ES-I3 (cell line): ENCODE measurements around the gene NEDD4.
"Not testable (repeated sequence)": the region's sequence is repeated elsewhere in the genome, so short reads cannot be mapped to it uniquely, and the experiment has no call there.

Experiments used
- H3K36me3 ChIP-seq: 2 replicates; pipeline ENCODE4 v1.6.1; 2013; ENCODE audit warnings: mild to moderate bottlenecking, low read length, control low read depth, moderate library complexity; ENCODE audit not compliant: insufficient read depth
- H3K4me1 ChIP-seq: 2 replicates; pipeline ENCODE4 v1.6.1; 2013; ENCODE audit warnings: mild to moderate bottlenecking, control low read depth, low read length; ENCODE audit not compliant: insufficient read depth
- H3K9ac ChIP-seq: 2 replicates; pipeline ENCODE4 v1.6.1; 2013; ENCODE audit warnings: low read depth, mild to moderate bottlenecking, low read length, moderate library complexity
- H3K9me3 ChIP-seq: 2 replicates; pipeline ENCODE4 v1.6.1; 2013; ENCODE audit warnings: mild to moderate bottlenecking, low read length, moderate library complexity; ENCODE audit not compliant: control insufficient read depth, insufficient read depth

NEDD4 gene

GRCh38 chr15:56019819-56020486 lies 26.5 kb upstream of the NEDD4 start:
- Histone ChIP-seq H3K4me1 (no peaks in the 10 kb centered on the region), H3K9ac (peak overlapping the region; percentile 49; the same call in 1 of the 2 replicates), H3K36me3 (no peaks in the 10 kb centered on the region), H3K9me3 (no peaks in the 10 kb centered on the region; the same call in 1 of the 2 replicates)

DNA sequence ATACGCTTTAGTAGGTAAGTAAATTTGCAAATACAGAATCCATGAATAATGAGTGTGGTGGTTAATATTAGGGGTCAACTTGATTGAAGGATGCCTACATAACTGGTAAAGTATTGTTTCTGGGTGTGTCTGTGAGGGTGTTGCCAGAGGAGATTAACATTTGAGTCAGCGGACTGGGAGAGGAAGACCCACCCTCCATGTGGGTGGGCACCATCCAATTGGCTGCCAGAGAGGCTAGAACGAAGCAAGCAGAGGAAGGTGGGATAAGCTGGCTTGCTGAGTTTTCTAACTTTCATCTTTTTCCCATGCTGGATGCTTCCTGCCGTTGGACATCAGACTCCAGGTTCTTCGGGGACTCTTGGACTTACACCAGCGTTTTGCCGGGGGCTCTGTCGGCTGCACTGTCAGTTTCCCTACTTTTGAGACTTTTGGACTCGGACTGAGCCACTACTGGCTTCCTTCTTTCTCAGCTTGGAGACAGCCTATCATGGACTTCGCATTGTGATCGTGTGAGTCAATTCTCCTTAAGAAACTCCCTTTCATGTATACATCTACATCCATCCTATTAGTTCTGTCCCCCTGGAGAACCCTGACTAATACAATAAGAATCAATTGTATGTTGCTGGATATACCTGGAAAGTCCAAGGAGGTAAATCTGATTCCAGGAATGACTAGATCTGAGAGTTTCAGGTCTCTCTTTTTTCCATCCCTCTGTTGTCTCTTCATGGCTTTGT lies 25.8 kb upstream of the NEDD4 start:
- Histone ChIP-seq H3K9ac (peak overlapping the region; percentile 49; the same call in 1 of the 2 replicates), H3K4me1 (no peaks in the 10 kb centered on the region), H3K36me3 (no peaks in the 10 kb centered on the region), H3K9me3 (no peaks in the 10 kb centered on the region; the same call in 1 of the 2 replicates)

DNA sequence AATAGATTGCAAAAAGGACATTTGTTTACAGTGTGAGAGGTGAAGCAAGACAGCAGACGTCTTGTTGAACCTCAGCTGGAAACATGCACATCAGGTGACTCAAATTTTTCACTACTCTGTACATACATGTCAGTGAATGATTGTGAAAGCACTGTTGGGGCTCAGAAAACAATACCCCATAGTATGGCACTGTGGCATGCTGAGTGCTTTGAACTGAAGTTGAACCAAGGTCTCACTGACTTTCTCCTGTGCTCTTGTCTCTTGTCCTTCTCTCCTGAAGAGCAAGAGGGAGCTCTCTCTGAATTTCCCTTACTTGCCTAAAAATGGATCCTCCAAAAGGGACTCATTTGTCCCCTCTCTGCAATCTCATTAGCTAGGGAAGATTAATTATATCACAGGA lies 24.5 kb upstream of the NEDD4 start:
- H3K36me3 ChIP-seq, result no peaks in the 10 kb centered on the region
- no peaks in the 10 kb centered on the region for H3K4me1 ChIP-seq
- H3K9ac ChIP-seq, result no peak overlapping the region

DNA sequence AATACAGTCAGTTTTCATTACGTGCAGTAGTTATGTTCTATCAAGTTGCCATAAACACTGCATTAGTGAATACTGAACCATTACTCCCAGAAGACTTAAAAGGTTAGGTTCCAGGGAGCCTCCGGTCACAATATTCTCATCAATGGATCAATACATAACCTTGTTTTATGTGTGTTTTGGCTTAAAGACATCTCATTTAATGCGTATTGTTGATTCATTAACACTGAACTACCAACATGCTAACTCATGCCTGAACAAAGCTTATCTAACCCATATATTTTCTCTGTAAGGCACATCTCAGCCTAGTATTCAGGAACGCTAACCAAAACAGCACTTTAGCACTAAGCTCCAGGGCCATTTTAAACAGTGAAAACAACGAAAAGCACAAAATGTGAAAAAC lies 24.1 kb upstream of the NEDD4 start:
- Histone ChIP-seq H3K36me3 (no peaks in the 10 kb centered on the region), H3K9ac (no peak overlapping the region), H3K9me3 (no peaks in the 10 kb centered on the region), H3K4me1 (no peaks in the 10 kb centered on the region)

More for the DNA sequence above, 24.5 kb upstream of the NEDD4 start:
- H3K9me3 ChIP-seq, result no peaks in the 10 kb centered on the region; the same call in 1 of the 2 replicates

GRCh38 chr15:56016281-56016680 lies 22.9 kb upstream of the NEDD4 start:
- Histone ChIP-seq H3K9ac (no peak overlapping the region), H3K4me1 (no peaks in the 10 kb centered on the region), H3K9me3 (no peaks in the 10 kb centered on the region), H3K36me3 (no peaks in the 10 kb centered on the region)

DNA sequence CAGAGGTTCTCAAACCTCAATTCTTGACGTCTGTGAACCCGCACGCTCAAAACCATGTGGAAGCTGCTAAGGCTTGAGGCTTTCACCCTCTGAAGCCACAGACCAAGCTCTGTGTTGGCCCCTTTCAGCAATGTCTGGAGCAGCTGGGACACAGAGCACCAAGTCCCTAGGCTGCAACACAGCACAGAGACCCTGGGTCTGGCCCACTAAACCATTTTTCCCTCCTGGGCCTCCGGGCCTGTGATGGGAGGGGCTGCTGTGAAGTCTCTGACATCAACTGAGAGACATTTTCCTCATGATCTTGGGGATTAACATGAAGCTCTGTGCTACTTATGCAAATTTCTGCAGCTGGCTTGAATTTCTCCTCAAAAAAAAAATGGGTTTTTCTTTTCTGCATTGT lies 21.3 kb upstream of the NEDD4 start:
- H3K36me3 ChIP-seq, result no peaks in the 10 kb centered on the region

GRCh38 chr15:56007053-56007452 lies 13.6 kb upstream of the NEDD4 start:
- not testable (repeated sequence) for H3K9me3 ChIP-seq, H3K36me3 ChIP-seq, H3K4me1 ChIP-seq
- peak overlapping the region; percentile 47; the same call in 1 of the 2 replicates for H3K9ac ChIP-seq

More for the DNA sequence above, 21.3 kb upstream of the NEDD4 start:
- H3K4me1 ChIP-seq, result no peaks in the 10 kb centered on the region
- no peaks in the 10 kb centered on the region for H3K9me3 ChIP-seq
- no peak overlapping the region for H3K9ac ChIP-seq

DNA sequence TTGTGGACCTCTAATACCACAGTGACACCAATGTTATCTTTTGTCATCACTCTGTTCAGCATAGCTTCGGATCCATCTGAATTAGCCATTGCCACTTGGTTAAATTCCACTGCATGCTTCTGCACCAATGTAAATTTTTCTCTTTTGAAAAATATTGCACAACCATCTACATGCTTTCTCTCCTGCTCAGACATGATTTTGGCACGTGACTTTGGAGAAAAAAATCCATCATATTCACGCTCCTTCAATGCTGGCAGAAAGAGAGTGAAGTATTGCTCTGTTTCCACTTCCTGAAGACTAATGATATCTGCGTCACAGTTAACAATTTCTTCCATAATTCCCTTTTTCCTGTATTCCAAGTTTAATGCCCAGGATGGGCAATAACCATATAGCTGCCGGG lies 13.0 kb upstream of the NEDD4 start:
- not testable (repeated sequence) for H3K36me3 ChIP-seq, H3K4me1 ChIP-seq, H3K9me3 ChIP-seq
- H3K9ac ChIP-seq, result peak overlapping the region; percentile 39; the same call in 1 of the 2 replicates

GRCh38 chr15:56004281-56004680 lies 10.9 kb upstream of the NEDD4 start:
- not testable (repeated sequence) for H3K9ac ChIP-seq, H3K36me3 ChIP-seq, H3K9me3 ChIP-seq, H3K4me1 ChIP-seq

DNA sequence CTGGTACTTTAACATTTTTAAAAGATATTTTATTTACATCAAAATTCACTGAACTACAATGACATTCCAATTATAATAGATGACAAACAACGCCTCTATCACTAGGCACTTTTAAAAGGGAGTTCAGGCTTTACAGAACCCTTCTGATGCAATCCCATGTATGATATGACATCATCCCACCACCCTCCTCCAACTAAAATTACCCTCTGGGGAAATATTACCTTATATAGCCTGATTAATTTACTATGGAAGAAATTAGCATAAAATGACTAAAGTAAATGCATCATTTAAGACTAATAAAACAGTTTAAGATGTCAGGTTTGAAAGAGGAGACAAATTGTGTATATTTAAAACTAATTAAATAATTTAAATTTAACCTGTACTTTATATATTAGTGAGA lies 10.4 kb upstream of the NEDD4 start:
- not testable (repeated sequence) for H3K36me3 ChIP-seq, H3K9me3 ChIP-seq, H3K4me1 ChIP-seq, H3K9ac ChIP-seq

GRCh38 chr15:56003277-56003676 lies 9.9 kb upstream of the NEDD4 start:
- H3K9me3 ChIP-seq, H3K4me1 ChIP-seq, H3K36me3 ChIP-seq, H3K9ac ChIP-seq: not testable (repeated sequence)

- H3K9ac ChIP-seq, result no peak overlapping the region
Observed at GRCh38 chr15:56001471-56002078, 8.2 kb upstream of the NEDD4 start.

DNA sequence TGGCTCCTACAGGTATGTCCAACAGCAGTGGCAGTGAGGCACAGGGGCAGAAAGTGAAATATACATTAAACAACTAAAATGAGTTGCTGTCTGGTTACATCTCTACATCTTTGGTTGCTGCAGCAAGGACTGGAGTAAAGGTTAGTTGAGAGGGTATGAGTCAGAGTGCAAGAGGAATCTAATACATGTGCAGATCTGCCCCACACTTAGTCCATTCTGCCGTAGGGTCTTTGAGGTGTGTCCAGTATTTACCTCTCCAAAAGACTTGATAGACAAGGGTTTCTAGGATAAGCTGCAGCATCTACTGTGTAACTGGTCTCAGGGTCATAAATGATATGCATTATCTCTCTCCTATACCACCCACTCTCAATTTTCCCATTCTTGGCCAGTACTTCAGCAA lies 6.2 kb upstream of the NEDD4 start:
- no peaks in the 10 kb centered on the region for H3K9me3 ChIP-seq
- H3K4me1 ChIP-seq, result no peaks in the 10 kb centered on the region
- H3K9ac ChIP-seq, result no peak overlapping the region
- H3K36me3 ChIP-seq, result no peaks in the 10 kb centered on the region

More at GRCh38 chr15:56001471-56002078, 8.2 kb upstream of the NEDD4 start:
- H3K36me3 ChIP-seq, result no peaks in the 10 kb centered on the region
- H3K4me1 ChIP-seq, result no peaks in the 10 kb centered on the region
- no peaks in the 10 kb centered on the region for H3K9me3 ChIP-seq

- Histone ChIP-seq H3K4me1 (no peaks in the 10 kb centered on the region), H3K9me3 (no peaks in the 10 kb centered on the region), H3K36me3 (no peaks in the 10 kb centered on the region), H3K9ac (no peak overlapping the region)
Observed at GRCh38 chr15:55998478-55998877, 5.1 kb upstream of the NEDD4 start.
